ENCODE data around the gene NRG2.

The NRG2 gene

DNA sequence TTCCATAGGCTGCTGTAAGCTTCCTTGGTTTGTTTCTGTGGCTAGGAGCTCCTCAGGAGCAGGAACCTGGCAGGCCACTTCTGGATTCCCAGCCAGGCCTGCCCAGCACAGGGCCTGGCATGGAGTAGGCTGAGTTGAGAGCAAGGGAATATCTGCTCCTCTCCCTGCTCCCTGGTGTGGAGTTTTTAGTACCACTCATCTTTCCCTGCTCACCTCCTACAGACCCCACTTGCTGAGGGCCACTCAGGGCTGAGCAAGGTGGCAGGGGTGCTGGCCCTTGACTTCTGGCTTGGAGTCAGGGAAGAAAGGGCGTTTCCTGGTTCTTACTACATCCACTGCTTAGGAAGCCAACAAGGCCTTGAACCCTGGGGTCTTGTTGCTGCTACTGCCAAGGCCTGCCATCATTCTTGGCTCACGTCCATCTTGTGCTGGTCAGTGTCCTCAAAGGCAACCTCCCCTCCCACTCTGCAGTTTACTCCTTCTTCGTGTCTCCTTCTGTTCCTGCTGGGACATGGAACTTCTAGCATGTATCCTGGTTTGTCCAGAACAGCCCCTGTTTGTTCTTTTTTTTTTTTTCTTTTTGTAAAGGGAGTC lies 192.6 kb downstream of the NRG2 start:
- no peak for DNase-seq (ENCODE audit: low read depth)

DNA sequence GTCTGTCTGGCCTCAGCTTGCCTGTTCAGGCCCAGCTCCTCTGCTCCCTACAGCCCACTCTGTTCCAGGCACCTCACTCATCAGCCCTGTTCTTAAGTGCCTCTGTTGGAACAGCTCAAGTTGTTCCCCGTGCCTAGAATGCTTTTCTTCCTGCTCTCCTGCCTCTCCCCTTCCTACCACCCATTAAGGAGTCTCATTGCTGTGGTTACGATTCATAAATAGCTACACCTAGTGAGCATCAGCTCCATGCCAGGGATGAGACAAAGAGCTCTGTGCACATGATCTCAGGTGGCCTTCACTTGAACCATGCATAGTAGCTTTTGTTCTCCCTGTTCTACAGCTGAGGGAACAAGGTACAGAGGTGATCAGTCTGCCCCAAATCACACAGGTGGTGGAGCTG lies 193.2 kb downstream of the NRG2 start:
- TF ChIP-seq, protein P1, sequence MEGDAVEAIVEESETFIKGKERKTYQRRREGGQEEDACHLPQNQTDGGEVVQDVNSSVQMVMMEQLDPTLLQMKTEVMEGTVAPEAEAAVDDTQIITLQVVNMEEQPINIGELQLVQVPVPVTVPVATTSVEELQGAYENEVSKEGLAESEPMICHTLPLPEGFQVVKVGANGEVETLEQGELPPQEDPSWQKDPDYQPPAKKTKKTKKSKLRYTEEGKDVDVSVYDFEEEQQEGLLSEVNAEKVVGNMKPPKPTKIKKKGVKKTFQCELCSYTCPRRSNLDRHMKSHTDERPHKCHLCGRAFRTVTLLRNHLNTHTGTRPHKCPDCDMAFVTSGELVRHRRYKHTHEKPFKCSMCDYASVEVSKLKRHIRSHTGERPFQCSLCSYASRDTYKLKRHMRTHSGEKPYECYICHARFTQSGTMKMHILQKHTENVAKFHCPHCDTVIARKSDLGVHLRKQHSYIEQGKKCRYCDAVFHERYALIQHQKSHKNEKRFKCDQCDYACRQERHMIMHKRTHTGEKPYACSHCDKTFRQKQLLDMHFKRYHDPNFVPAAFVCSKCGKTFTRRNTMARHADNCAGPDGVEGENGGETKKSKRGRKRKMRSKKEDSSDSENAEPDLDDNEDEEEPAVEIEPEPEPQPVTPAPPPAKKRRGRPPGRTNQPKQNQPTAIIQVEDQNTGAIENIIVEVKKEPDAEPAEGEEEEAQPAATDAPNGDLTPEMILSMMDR (IDR thresholded peaks at IDR 0.05; ENCODE audit: control insufficient read depth, extremely low read depth, insufficient read depth), result no peak

More for the DNA sequence above, 192.6 kb downstream of the NRG2 start:
- H3K4me3 ChIP-seq (ENCODE audit: low read depth, low read length), result no peak overlapping the region
- TF ChIP-seq, protein P1 (IDR thresholded peaks at IDR 0.05; ENCODE audit: control insufficient read depth, extremely low read depth, insufficient read depth), result no peak

DNA sequence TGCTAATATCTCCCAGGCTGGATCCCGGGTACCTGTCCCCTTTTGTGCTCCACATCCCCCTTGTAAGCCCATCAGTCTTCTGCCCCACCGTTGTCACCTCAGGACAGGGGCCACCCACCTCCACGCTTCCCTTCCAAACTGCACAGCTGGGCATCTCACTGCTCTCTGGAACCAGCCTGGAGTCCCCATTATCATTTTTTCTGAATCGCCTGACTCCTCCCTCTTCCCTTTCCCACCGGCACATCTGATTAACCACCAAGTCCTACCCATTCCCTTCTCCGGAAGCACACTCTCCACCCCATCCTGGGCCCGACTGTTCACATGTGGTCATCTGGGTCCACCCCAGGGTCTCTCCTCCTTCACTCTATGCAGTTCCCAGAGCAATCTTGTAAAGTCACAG lies 193.6 kb downstream of the NRG2 start:
- no peak overlapping the region for H3K4me3 ChIP-seq (ENCODE audit: low read depth, low read length)
- TF ChIP-seq, protein P1 (IDR thresholded peaks at IDR 0.05; ENCODE audit: control insufficient read depth, extremely low read depth, insufficient read depth), result no peak
- no peak for DNase-seq (ENCODE audit: low read depth)

More for the DNA sequence above, 193.2 kb downstream of the NRG2 start:
- no peak overlapping the region for H3K4me3 ChIP-seq (ENCODE audit: low read depth, low read length)
- DNase-seq (ENCODE audit: low read depth), result no peak

DNA sequence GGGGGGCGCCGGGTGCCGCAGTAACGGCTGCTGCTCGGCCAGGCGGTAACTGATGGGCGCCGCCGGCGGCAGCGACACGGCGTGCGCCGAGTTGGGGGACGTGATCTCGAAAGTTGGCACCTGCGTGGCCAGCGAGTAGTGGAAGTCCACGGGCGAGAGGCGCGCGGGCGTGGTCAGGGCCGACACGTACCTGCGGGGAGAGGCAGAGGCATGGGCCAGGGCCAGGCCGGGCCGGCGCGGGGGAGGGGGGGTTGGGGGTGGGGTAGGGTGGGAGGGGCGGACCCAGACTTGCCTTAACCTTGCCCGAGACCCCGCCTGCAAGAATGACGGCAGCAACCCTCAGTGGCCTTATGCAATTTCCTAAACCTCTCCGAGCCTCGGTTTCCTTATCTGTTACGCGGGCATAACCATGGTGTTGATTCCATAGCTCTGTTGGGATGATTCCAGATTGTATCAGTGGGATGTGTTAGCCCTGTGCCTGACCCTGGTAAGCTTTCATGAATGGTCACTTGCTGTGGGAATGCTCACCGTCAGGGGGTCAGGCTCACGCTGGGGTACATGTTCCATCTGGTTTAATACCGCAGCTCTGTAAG lies 194.5 kb downstream of the NRG2 start:
- H3K4me3 ChIP-seq (ENCODE audit: low read depth, low read length), result no peak overlapping the region
- TF ChIP-seq, protein P1 (IDR thresholded peaks at IDR 0.05; ENCODE audit: control insufficient read depth, extremely low read depth, insufficient read depth), result no peak
- DNase-seq (ENCODE audit: low read depth), result no peak

DNA sequence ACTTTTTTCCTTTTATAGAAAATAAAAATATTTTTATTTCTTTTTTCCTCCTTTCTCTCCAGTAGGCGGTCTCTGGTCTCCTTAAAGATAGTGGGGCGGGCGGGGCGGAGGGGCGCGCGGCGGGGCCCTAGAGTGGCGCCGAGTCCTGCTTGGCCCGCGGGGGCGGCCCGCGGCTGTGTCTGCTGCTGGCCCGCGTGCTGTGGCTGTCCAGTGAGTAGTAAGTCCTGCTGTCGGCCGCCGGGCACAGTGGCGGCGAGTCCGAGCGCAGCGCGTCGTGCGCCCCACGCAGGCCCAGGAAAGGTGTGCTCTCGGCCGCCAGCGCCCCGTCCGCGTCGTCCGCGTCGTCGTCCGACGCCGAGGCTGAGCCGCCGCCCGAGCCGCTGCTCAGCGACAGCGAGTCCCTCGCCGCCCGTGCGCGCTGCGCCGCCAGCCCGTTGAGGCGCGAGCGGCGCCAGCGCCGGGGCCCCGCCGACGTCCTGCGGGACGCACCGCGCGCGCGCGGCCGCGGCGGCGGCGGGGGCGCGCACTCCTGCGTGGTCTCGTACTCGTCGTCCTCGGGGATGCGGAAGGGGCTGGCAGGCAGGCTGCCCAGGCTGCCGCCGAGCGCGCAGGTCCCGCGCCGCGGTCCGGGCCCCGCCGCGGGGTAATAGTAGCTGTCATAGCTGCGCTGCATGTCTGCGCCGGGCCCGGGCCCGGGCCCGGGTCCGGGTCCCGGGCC lies 195.2 kb downstream of the NRG2 start:
- TF ChIP-seq, protein P1 (IDR thresholded peaks at IDR 0.05; ENCODE audit: control insufficient read depth, extremely low read depth, insufficient read depth), result no peak
- no peak overlapping the region for H3K4me3 ChIP-seq (ENCODE audit: low read depth, low read length)
- DNase-seq (ENCODE audit: low read depth), result no peak

DNA sequence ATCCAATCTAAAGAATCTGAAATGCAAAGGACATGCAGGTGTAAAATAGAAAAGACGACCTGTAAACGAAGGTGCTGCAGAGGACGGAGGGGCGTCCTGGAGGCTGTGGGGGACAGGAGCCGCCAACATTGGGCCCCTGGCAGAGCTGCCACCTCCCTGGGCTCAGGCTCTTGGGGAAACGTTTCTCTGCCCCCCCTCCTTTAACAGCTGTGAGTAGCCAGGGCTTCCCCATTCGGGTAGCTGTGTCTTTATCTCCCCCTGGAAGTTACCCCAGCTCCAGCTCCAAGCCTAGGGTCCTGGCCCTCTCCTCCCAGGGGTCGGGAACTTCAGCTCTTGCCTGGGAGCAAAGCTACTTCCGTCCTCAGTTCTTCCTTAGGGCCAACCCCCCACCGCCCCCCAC lies 196.0 kb downstream of the NRG2 start:
- DNase-seq (ENCODE audit: low read depth), result no peak
- TF ChIP-seq, protein P1 (IDR thresholded peaks at IDR 0.05; ENCODE audit: control insufficient read depth, extremely low read depth, insufficient read depth), result no peak
- no peak overlapping the region for H3K4me3 ChIP-seq (ENCODE audit: low read depth, low read length)
